Naive thymus-derived CD4-positive, alpha-beta T cell (primary cell): Measurements from ENCODE around the gene MBOAT1. TPM values are rescaled to one million over a fixed set of nuclear protein-coding genes. Genes with fewer than 3 reads are reported as not detected.

Experiments
- ATAC-seq: fragments of 150-1000 bp; cut with Tn5 transposase; 2 replicates; pipeline ENCODE4 v1.10.0; 2021; ENCODE audit warnings: mild to moderate bottlenecking, moderate library complexity
- CTCF ChIA-PET: fragments of 350-600 bp; sonication (Branson Sonifier 250); formaldehyde crosslinking; loops from one replicate; lab custom pipeline; 2021; ENCODE audit warnings: antibody characterized with exemption; lab: Charles Lee
- POLR2A ChIA-PET: fragments of 350-600 bp; sonication (Branson Sonifier 250); formaldehyde crosslinking; loops from one replicate; lab custom pipeline; 2021; ENCODE audit warnings: antibody characterized with exemption, inconsistent platforms; lab: Charles Lee
- DNase-seq, 9 donors: peaks; one replicate each; pipeline versions ENCODE4 v3.0.0 to v3.0.0-alpha.2; 2020 to 2022; ENCODE audit warnings: mixed read lengths in 1 of 9
- H3K27ac ChIP-seq: one replicate; pipeline ENCODE4 v1.7.0; 2013; ENCODE audit warnings: mild to moderate bottlenecking, low read depth, low read length, moderate library complexity
- H3K27me3 ChIP-seq, 2 donors: one replicate each; pipeline ENCODE4 v1.7.0; 2013; ENCODE audit warnings: low read length in 2 of 2, mild to moderate bottlenecking in 2 of 2, moderate library complexity in 2 of 2; ENCODE audit not compliant: control insufficient read depth in 2 of 2, insufficient read depth in 2 of 2
- H3K36me3 ChIP-seq, 3 experiments: 1 replicate in 2 of 3; 2 replicates in 1 of 3; pipeline ENCODE4 v1.7.0; 2013; ENCODE audit warnings: low read length in 3 of 3, mild to moderate bottlenecking in 3 of 3, moderate library complexity in 1 of 3; ENCODE audit not compliant: insufficient read depth in 3 of 3, control insufficient read depth in 2 of 3
- H3K4me1 ChIP-seq, 2 donors: one replicate each; pipeline ENCODE4 v1.7.0; 2013; ENCODE audit warnings: low read length in 2 of 2, mild to moderate bottlenecking in 2 of 2, moderate library complexity in 1 of 2; ENCODE audit not compliant: control insufficient read depth in 2 of 2, insufficient read depth in 2 of 2
- H3K4me3 ChIP-seq: 2 replicates; pipeline ENCODE4 v1.7.0; 2013; ENCODE audit warnings: mild to moderate bottlenecking, low read length
- H3K9me3 ChIP-seq, 3 experiments: 1 replicate in 2 of 3; 2 replicates in 1 of 3; pipeline ENCODE4 v1.7.0; 2013; ENCODE audit warnings: low read length in 3 of 3; ENCODE audit not compliant: control insufficient read depth in 2 of 3
- H3K27ac Mint-ChIP-seq, 9 donors: one replicate each; pipeline ENCODE4 v1.8.0; 2020 to 2022; ENCODE audit warnings: mixed read lengths in 9 of 9, mild to moderate bottlenecking in 8 of 9, moderate library complexity in 5 of 9, inconsistent platforms in 2 of 9
- H3K27me3 Mint-ChIP-seq, 5 donors: one replicate each; pipeline ENCODE4 v1.8.0; 2021 to 2022; ENCODE audit warnings: mixed read lengths in 5 of 5, mild to moderate bottlenecking in 1 of 5
- H3K36me3 Mint-ChIP-seq, 5 donors: one replicate each; pipeline ENCODE4 v1.8.0; 2020 to 2022; ENCODE audit warnings: mixed read lengths in 5 of 5, mild to moderate bottlenecking in 3 of 5, inconsistent platforms in 1 of 5
- H3K4me1 Mint-ChIP-seq, 7 donors: one replicate each; pipeline ENCODE4 v1.8.0; 2020 to 2022; ENCODE audit warnings: mixed read lengths in 7 of 7, mild to moderate bottlenecking in 3 of 7, inconsistent platforms in 1 of 7
- H3K4me3 Mint-ChIP-seq, 10 donors: one replicate each; pipeline ENCODE4 v1.8.0; 2020 to 2022; ENCODE audit warnings: mild to moderate bottlenecking in 10 of 10, mixed read lengths in 10 of 10, moderate library complexity in 6 of 10, inconsistent platforms in 2 of 10
- H3K9me3 Mint-ChIP-seq, 11 donors: one replicate each; pipeline ENCODE4 v1.8.0; 2020 to 2022; ENCODE audit warnings: mixed read lengths in 11 of 11, mild to moderate bottlenecking in 4 of 11, inconsistent platforms in 1 of 11, moderate library complexity in 1 of 11
- intact Hi-C, 2 donors: fragments of 100-400 bp; cut with micrococcal nuclease; formaldehyde crosslinking; loops; one replicate each; pipeline ENCODE4 v1.15.1; 2023
- polyA plus RNA-seq, 2 donors: library from polyadenylated mRNA; unstranded; fragments of 300-500 nt; fragmentation: Illumina TruSeq; gene quantifications; one replicate each; pipeline ENCODE4 v1.2.3, GENCODE V29; 2021
- total RNA-seq, 6 experiments: library from RNA in 5 of 6; stranded (reverse) in 5 of 6; gene quantifications; 1 replicate in 5 of 6; 2 replicates in 1 of 6; pipeline ENCODE4 v1.2.3 and lab custom pipeline; 2021 to 2026

Gene MBOAT1
- total and polyA plus RNA-seq, 7 experiments from 2014 or later: 0.84 to 24.7 (median 9.5) TPM

GRCh38 chr6:20235041-20235440, 22.8 kb upstream of the MBOAT1 start:
- no peaks in the 10 kb centered on the region for H3K36me3 ChIP-seq
- DNase-seq (no peak), ATAC-seq (no peak)
- Mint-ChIP-seq H3K4me3 (no peak overlapping the region), H3K27ac (no peak overlapping the region), H3K27me3 (peaks cover 0 to 9% (median 0%) of the 10 kb centered on the region in 5 donors), H3K36me3 (no peaks in the 10 kb centered on the region), H3K9me3 (no peaks in the 10 kb centered on the region), H3K4me1 (peaks cover 0 to 14% (median 6%) of the 10 kb centered on the region in 7 donors)
- CTCF ChIA-PET: no interaction called here
- no peak overlapping the region for H3K4me3 ChIP-seq
- POLR2A ChIA-PET: no interaction called here
- no peaks in the 10 kb centered on the region for H3K9me3 ChIP-seq
- no peak overlapping the region for H3K27ac ChIP-seq
- intact Hi-C loops: no loop called here
- H3K4me1 ChIP-seq: no peaks in the 10 kb centered on the region
- H3K27me3 ChIP-seq: no peaks in the 10 kb centered on the region

- H3K4me3 Mint-ChIP-seq: no peak overlapping the region
- no peak for DNase-seq
- H3K9me3 Mint-ChIP-seq: no peaks in the 10 kb centered on the region
Measured at GRCh38 chr6:20234136-20234535, 21.9 kb upstream of the MBOAT1 start.

GRCh38 chr6:20233007-20233730, 20.9 kb upstream of the MBOAT1 start:
- H3K4me1 ChIP-seq: no peaks in the 10 kb centered on the region
- H3K9me3 Mint-ChIP-seq: no peaks in the 10 kb centered on the region
- ChIA-PET POLR2A (no interaction called here), CTCF (no interaction called here)
- peaks cover 0 to 12% (median 0%) of the 10 kb centered on the region in 5 donors for H3K27me3 Mint-ChIP-seq
- peaks cover 0 to 14% (median 6%) of the 10 kb centered on the region in 7 donors for H3K4me1 Mint-ChIP-seq
- no peak overlapping the region for H3K4me3 Mint-ChIP-seq
- intact Hi-C loops: no loop called here
- H3K36me3 ChIP-seq: no peaks in the 10 kb centered on the region
- H3K36me3 Mint-ChIP-seq: peaks cover 0 to 3% (median 0%) of the 10 kb centered on the region in 5 donors
- H3K27me3 ChIP-seq: no peaks in the 10 kb centered on the region
- DNase-seq (no peak), ATAC-seq (no peak)
- H3K9me3 ChIP-seq: no peaks in the 10 kb centered on the region
- H3K27ac ChIP-seq: no peak overlapping the region
- no peak overlapping the region for H3K4me3 ChIP-seq
- H3K27ac Mint-ChIP-seq: no peak overlapping the region

More at GRCh38 chr6:20234136-20234535, 21.9 kb upstream of the MBOAT1 start:
- no peak for ATAC-seq
- Histone ChIP-seq H3K9me3 (no peaks in the 10 kb centered on the region), H3K27ac (no peak overlapping the region), H3K36me3 (no peaks in the 10 kb centered on the region), H3K4me1 (no peaks in the 10 kb centered on the region), H3K4me3 (no peak overlapping the region), H3K27me3 (no peaks in the 10 kb centered on the region)
- CTCF ChIA-PET: no interaction called here
- intact Hi-C loops: no loop called here
- Mint-ChIP-seq H3K36me3 (peaks cover 0 to 2% (median 0%) of the 10 kb centered on the region in 5 donors), H3K4me1 (peaks cover 0 to 14% (median 6%) of the 10 kb centered on the region in 7 donors), H3K27me3 (peaks cover 0 to 12% (median 0%) of the 10 kb centered on the region in 5 donors), H3K27ac (no peak overlapping the region)
- POLR2A ChIA-PET: no interaction called here

GRCh38 chr6:20232188-20232587, 19.9 kb upstream of the MBOAT1 start:
- Mint-ChIP-seq H3K36me3 (peaks cover 0 to 3% (median 0%) of the 10 kb centered on the region in 5 donors), H3K27ac (no peak overlapping the region), H3K9me3 (no peaks in the 10 kb centered on the region), H3K4me1 (peaks cover 0 to 4% (median 0%) of the 10 kb centered on the region in 7 donors), H3K27me3 (peaks cover 0 to 12% (median 0%) of the 10 kb centered on the region in 5 donors), H3K4me3 (no peak overlapping the region)
- ATAC-seq (no peak), DNase-seq (no peak)
- intact Hi-C loops: no loop called here
- POLR2A ChIA-PET: no interaction called here
- Histone ChIP-seq H3K9me3 (no peaks in the 10 kb centered on the region), H3K36me3 (no peaks in the 10 kb centered on the region), H3K4me1 (no peaks in the 10 kb centered on the region), H3K27ac (no peak overlapping the region), H3K4me3 (no peak overlapping the region), H3K27me3 (no peaks in the 10 kb centered on the region)
- CTCF ChIA-PET: no interaction called here

GRCh38 chr6:20230401-20231119, 18.3 kb upstream of the MBOAT1 start:
- Mint-ChIP-seq H3K27me3 (peaks cover 0 to 16% (median 0%) of the 10 kb centered on the region in 5 donors), H3K36me3 (peaks cover 0 to 3% (median 0%) of the 10 kb centered on the region in 5 donors), H3K4me3 (no peak overlapping the region), H3K9me3 (no peaks in the 10 kb centered on the region), H3K4me1 (no peaks in the 10 kb centered on the region), H3K27ac (no peak overlapping the region)
- CTCF ChIA-PET: no interaction called here
- POLR2A ChIA-PET: no interaction called here
- Histone ChIP-seq H3K36me3 (no peaks in the 10 kb centered on the region), H3K4me3 (no peak overlapping the region), H3K9me3 (no peaks in the 10 kb centered on the region), H3K27ac (no peak overlapping the region), H3K27me3 (no peaks in the 10 kb centered on the region), H3K4me1 (no peaks in the 10 kb centered on the region)
- intact Hi-C loops: no loop called here
- no peak for DNase-seq
- no peak for ATAC-seq

GRCh38 chr6:20229881-20230280, 17.6 kb upstream of the MBOAT1 start:
- Histone ChIP-seq H3K4me3 (no peak overlapping the region), H3K27me3 (no peaks in the 10 kb centered on the region), H3K9me3 (no peaks in the 10 kb centered on the region), H3K36me3 (no peaks in the 10 kb centered on the region), H3K27ac (no peak overlapping the region), H3K4me1 (no peaks in the 10 kb centered on the region)
- DNase-seq (no peak), ATAC-seq (no peak)
- intact Hi-C loops: no loop called here
- POLR2A ChIA-PET: no interaction called here
- Mint-ChIP-seq H3K36me3 (peaks cover 0 to 3% (median 0%) of the 10 kb centered on the region in 5 donors), H3K9me3 (no peaks in the 10 kb centered on the region), H3K4me1 (no peaks in the 10 kb centered on the region), H3K27ac (no peak overlapping the region), H3K4me3 (no peak overlapping the region), H3K27me3 (peaks cover 0 to 16% (median 0%) of the 10 kb centered on the region in 5 donors)
- CTCF ChIA-PET: no interaction called here
